Sigmoid colon (tissue), 4 donors: ENCODE measurements around the gene KRTAP4-16.

Experiments used
- POLR2A ChIP-seq, 2 donors: fragments of 450-650 bp; IDR thresholded peaks; one replicate each; pipeline ENCODE4 v1.6.1; 2016; ENCODE audit warnings: antibody characterized with exemption in 2 of 2, mild to moderate bottlenecking in 2 of 2, moderate library complexity in 2 of 2
- POLR2AphosphoS5 ChIP-seq, 4 donors: sonication (generic); formaldehyde crosslinking; IDR thresholded peaks; one replicate each; pipeline ENCODE4 v1.6.1; 2017; ENCODE audit warnings: antibody characterized with exemption in 4 of 4
- TF ChIP-seq, protein P1 (sequence below), 4 experiments: fragments of 450-650 bp in 3 of 4; fragments of 200-600 bp in 1 of 4; IDR thresholded peaks; one replicate each; pipeline ENCODE4 v1.5.1; 2016 to 2019; ENCODE audit warnings: antibody characterized with exemption in 4 of 4, mild to moderate bottlenecking in 3 of 4, moderate library complexity in 2 of 4

DNA sequence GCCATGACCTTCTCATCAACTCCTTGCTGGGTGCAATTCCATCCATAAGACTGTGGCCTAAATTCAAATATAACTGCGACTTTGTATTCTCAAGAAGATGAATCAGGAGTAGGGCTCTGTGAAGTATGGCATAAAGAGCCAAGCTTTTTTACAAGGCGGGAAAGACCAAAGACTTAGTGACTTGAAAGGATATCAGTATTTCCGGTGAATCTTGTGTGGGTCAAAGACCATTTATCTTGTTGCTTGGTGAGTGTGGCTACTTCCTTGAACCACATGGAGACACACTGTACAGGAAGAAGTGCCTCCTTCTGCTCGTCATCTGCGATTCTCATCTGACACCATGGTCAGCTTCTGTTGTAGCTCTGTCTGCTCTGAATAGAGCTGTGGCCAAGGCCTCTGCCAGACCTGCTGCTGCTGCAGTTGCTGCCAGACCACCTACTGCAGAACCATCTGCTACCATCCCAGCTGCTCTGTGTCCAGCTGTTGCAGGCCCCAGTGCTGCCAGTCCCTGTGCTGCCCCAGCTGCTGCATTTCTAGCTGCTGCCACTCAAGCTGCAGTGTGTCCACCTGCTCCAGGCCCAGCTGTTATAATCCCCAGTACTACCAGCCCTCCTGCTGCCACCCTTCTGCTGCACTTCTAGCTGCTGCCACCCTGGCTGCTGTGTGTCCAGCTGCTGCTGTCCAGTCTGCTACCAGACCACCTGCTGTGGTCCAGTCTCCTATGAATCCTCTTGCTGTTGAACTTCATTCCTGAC, 30.2 kb downstream of the KRTAP4-16 start:
- TF ChIP-seq, protein P1, sequence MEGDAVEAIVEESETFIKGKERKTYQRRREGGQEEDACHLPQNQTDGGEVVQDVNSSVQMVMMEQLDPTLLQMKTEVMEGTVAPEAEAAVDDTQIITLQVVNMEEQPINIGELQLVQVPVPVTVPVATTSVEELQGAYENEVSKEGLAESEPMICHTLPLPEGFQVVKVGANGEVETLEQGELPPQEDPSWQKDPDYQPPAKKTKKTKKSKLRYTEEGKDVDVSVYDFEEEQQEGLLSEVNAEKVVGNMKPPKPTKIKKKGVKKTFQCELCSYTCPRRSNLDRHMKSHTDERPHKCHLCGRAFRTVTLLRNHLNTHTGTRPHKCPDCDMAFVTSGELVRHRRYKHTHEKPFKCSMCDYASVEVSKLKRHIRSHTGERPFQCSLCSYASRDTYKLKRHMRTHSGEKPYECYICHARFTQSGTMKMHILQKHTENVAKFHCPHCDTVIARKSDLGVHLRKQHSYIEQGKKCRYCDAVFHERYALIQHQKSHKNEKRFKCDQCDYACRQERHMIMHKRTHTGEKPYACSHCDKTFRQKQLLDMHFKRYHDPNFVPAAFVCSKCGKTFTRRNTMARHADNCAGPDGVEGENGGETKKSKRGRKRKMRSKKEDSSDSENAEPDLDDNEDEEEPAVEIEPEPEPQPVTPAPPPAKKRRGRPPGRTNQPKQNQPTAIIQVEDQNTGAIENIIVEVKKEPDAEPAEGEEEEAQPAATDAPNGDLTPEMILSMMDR (IDR thresholded peaks at IDR 0.05): no peak
- TF ChIP-seq POLR2A (IDR thresholded peaks at IDR 0.05) (no peak), POLR2AphosphoS5 (IDR thresholded peaks at IDR 0.05) (no peak)
